Calu3 (cell line): ENCODE results near the gene SULT1C3. TPM values are rescaled to one million over a fixed set of nuclear protein-coding genes. Genes with fewer than 3 reads are reported as not detected.

Experiments used
- Bru-seq: library from RNA; stranded (reverse); fragments of 400-500 nt; gene quantifications from one replicate; lab custom pipeline; 2021; lab: Mats Ljungman, UMichigan
- BruChase-seq, 2 experiments: library from RNA; stranded (reverse); fragments of 400-500 nt; gene quantifications; one replicate each; lab custom pipeline; 2021; lab: Mats Ljungman, UMichigan
- BruUV-seq: library from RNA; stranded (reverse); fragments of 400-500 nt; replicated peaks from 2 replicates; lab custom pipeline; 2021; lab: Mats Ljungman, UMichigan
- CTCF ChIA-PET: fragments of 300-600 bp; sonication (Branson Sonifier 250); formaldehyde crosslinking; loops from one replicate; lab custom pipeline; 2022; ENCODE audit warnings: antibody characterized with exemption; lab: Charles Lee
- DNase-seq: peaks from one replicate; pipeline ENCODE4 v3.0.0; 2022
- H3K27ac Mint-ChIP-seq: one replicate; pipeline ENCODE4 v1.8.0; 2022; ENCODE audit warnings: mixed read lengths; ENCODE audit not compliant: unreplicated experiment
- H3K27me3 Mint-ChIP-seq: one replicate; pipeline ENCODE4 v1.8.0; 2022; ENCODE audit warnings: mixed read lengths; ENCODE audit not compliant: unreplicated experiment
- H3K36me3 Mint-ChIP-seq: one replicate; pipeline ENCODE4 v1.8.0; 2022; ENCODE audit warnings: mild to moderate bottlenecking, moderate library complexity, mixed read lengths; ENCODE audit not compliant: insufficient read depth, unreplicated experiment
- H3K4me1 Mint-ChIP-seq: one replicate; pipeline ENCODE4 v1.8.0; 2022; ENCODE audit warnings: mild to moderate bottlenecking, low read depth, mixed read lengths; ENCODE audit not compliant: unreplicated experiment
- H3K4me3 Mint-ChIP-seq: one replicate; pipeline ENCODE4 v1.8.0; 2022; ENCODE audit warnings: mild to moderate bottlenecking, low read depth, moderate library complexity, mixed read lengths; ENCODE audit not compliant: unreplicated experiment
- H3K9me3 Mint-ChIP-seq: one replicate; pipeline ENCODE4 v1.8.0; 2022; ENCODE audit warnings: low read depth, mixed read lengths; ENCODE audit not compliant: unreplicated experiment
- intact Hi-C: fragments of 100-400 bp; cut with micrococcal nuclease; formaldehyde crosslinking; loops from one replicate; pipeline ENCODE4 v1.10.0; 2022; ENCODE audit not compliant: unreplicated experiment
- long read RNA-seq: library from polyadenylated mRNA; stranded (forward); transcript quantifications from one replicate; pipeline ENCODE4 v2.0.0, GENCODE V29; 2022
- total RNA-seq: library from RNA; stranded (reverse); gene quantifications from 2 replicates; pipeline ENCODE4 v1.2.3, GENCODE V29; 2022
- TF ChIP-seq, protein P1 (sequence below): fragments of 200-600 bp; IDR thresholded peaks from one replicate; pipeline ENCODE4 v1.8.0; 2022; ENCODE audit warnings: antibody characterized with exemption; ENCODE audit not compliant: unreplicated experiment

SULT1C3 gene
- not detected in 2 replicates for total RNA-seq
- not detected for Bru-seq, nascent RNA
- BruChase-seq, experiment 1, labeled RNA remaining after a 6-hour chase: not detected
- BruChase-seq, experiment 2, labeled RNA remaining after a 2-hour chase: not detected
- long read RNA-seq: 0 reads

DNA sequence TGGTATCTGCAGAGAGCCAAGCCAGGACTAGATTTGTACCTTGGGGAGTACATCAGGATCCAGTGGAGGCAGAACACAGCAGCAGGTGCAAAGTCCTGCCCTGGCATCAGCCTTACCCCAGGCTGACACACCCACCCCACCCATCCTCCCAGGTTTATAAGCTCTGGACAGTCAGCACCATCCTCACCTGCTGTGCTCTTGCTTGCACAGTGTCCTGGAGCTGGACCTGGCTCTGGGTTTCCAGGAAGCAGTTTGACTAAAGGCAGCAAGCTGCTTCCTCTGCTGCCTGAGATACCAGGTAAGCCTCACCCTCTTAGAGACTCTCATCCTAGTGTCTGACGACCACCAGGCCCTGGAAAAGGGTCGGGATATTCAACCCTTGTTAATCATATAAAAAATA, at the start of gene SULT1C3:
SULT1C3 (plus strand) TSS at position 183 of the 400 bp plus-strand sequence. CDS start 7,227 bp downstream, outside the sequence.
- Mint-ChIP-seq H3K36me3 (no peaks in the 10 kb centered on the region), H3K27ac (no peak within 1 kb of the TSS), H3K9me3 (peaks cover 2% of the 10 kb centered on the region), H3K4me3 (no peak within 1 kb of the TSS), H3K4me1 (no peaks in the 10 kb centered on the region), H3K27me3 (no peaks in the 10 kb centered on the region)
- CTCF ChIA-PET: no interaction called here
- TF ChIP-seq, protein P1, sequence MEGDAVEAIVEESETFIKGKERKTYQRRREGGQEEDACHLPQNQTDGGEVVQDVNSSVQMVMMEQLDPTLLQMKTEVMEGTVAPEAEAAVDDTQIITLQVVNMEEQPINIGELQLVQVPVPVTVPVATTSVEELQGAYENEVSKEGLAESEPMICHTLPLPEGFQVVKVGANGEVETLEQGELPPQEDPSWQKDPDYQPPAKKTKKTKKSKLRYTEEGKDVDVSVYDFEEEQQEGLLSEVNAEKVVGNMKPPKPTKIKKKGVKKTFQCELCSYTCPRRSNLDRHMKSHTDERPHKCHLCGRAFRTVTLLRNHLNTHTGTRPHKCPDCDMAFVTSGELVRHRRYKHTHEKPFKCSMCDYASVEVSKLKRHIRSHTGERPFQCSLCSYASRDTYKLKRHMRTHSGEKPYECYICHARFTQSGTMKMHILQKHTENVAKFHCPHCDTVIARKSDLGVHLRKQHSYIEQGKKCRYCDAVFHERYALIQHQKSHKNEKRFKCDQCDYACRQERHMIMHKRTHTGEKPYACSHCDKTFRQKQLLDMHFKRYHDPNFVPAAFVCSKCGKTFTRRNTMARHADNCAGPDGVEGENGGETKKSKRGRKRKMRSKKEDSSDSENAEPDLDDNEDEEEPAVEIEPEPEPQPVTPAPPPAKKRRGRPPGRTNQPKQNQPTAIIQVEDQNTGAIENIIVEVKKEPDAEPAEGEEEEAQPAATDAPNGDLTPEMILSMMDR: no peak
- intact Hi-C loops: no loop called here
- BruUV-seq: no TSS peak
- DNase-seq: no peak

DNA sequence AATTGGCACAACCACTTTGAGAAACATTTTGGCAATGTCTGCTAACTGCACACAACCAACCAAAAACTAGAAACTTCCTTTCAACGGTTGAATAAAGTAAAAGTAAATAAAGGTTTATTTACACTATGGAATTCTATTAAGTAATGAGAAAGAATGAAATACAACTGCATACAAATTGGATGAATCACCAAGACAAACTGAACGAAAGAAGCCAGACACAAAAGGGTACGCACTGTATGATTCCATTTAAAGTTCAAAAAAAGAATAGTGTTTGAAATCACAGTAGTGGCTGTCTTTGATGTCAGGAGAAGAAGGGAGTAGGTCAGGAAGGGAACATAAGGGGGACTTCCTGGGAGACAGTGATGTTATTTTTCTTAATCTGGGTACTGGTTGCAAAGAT, 46.5 kb upstream of the SULT1C3 start:
- H3K27ac Mint-ChIP-seq: peak overlapping the region; percentile 74
- intact Hi-C loops: no loop called here

DNA sequence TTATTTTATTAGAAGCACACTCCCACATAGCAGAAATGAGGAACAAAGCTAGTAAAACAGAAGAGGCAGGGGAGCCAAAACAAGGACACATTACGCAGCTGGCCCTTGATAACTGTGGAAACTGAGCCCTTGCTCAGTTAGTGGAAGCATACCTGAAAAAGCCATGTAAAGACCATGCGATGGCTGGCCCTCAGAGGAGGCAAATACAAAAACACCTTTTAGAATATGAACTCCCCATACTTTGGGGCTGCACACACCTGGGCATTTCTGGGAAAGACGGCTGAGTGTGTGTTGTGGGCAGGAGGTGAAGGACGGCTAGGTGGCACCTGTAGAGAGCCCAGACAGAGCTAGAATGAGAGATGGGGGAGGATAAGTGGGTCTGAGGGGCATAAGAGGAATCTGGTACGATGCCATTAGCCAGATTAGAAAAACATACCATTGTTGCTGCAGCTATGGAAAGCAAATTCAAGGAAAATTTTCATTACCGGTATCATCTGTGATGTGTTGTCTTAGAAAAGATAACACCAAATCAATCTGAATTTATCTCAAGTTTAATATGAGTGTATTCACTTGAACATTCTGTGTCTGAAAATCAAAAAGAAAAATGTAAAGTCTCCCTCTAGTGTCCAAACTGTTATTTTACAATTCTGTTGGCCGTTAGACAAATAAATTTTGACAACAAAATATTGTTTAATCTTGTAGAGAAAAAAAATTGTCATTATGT, 45.2 kb upstream of the SULT1C3 start:
- H3K4me3 Mint-ChIP-seq: no peak overlapping the region
- TF ChIP-seq, protein P1: no peak
- H3K27me3 Mint-ChIP-seq: no peaks in the 10 kb centered on the region
- H3K9me3 Mint-ChIP-seq: no peaks in the 10 kb centered on the region
- no peak for DNase-seq
- H3K36me3 Mint-ChIP-seq: no peaks in the 10 kb centered on the region
- peaks cover 27% of the 10 kb centered on the region for H3K4me1 Mint-ChIP-seq
- BruUV-seq: no TSS peak
- CTCF ChIA-PET: no interaction called here
- intact Hi-C loops: no loop called here
- no peak overlapping the region for H3K27ac Mint-ChIP-seq

More for the DNA sequence above, 46.5 kb upstream of the SULT1C3 start:
- TF ChIP-seq, protein P1: no peak
- no TSS peak for BruUV-seq
- Mint-ChIP-seq H3K9me3 (no peaks in the 10 kb centered on the region), H3K36me3 (no peaks in the 10 kb centered on the region), H3K27me3 (no peaks in the 10 kb centered on the region), H3K4me3 (peak overlapping the region; percentile 35), H3K4me1 (peaks cover 27% of the 10 kb centered on the region)
- CTCF ChIA-PET: no interaction called here
- no peak for DNase-seq

DNA sequence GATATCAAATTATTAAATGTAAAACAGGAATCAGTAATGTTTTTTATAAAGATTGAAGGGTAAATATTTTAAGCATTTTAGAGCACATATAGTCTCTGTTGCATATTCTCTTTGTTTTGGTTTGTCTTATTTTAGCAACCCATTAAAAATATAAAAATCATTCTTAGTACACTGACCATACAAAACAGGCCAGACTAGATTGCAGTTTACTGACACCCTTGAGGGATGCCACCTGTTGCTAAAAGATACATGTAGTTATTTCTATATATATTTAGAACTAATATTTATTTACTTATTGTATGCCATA, 44.7 kb upstream of the SULT1C3 start:
- Mint-ChIP-seq H3K4me3 (no peak overlapping the region), H3K36me3 (no peaks in the 10 kb centered on the region), H3K4me1 (peaks cover 27% of the 10 kb centered on the region), H3K27ac (no peak overlapping the region), H3K27me3 (no peaks in the 10 kb centered on the region), H3K9me3 (no peaks in the 10 kb centered on the region)
- CTCF ChIA-PET: no interaction called here
- TF ChIP-seq, protein P1: no peak
- intact Hi-C loops: no loop called here
- no TSS peak for BruUV-seq
- DNase-seq: no peak
